ENCODE results near the gene VWCE.
"Not testable (repeated sequence)": the region's sequence is repeated elsewhere in the genome, so short reads cannot be mapped to it uniquely, and the experiment has no call there.

VWCE gene

GRCh38 chr11:61254403-61255025 lies 40.6 kb downstream of the VWCE start:
- peak; percentile 13 to 21 for DNase-seq (ENCODE audit: low read depth in 2 of 2)

- DNase-seq (ENCODE audit: low read depth in 2 of 2), result not testable (repeated sequence)
Observed at GRCh38 chr11:61252332-61252731, 42.8 kb downstream of the VWCE start.

DNA sequence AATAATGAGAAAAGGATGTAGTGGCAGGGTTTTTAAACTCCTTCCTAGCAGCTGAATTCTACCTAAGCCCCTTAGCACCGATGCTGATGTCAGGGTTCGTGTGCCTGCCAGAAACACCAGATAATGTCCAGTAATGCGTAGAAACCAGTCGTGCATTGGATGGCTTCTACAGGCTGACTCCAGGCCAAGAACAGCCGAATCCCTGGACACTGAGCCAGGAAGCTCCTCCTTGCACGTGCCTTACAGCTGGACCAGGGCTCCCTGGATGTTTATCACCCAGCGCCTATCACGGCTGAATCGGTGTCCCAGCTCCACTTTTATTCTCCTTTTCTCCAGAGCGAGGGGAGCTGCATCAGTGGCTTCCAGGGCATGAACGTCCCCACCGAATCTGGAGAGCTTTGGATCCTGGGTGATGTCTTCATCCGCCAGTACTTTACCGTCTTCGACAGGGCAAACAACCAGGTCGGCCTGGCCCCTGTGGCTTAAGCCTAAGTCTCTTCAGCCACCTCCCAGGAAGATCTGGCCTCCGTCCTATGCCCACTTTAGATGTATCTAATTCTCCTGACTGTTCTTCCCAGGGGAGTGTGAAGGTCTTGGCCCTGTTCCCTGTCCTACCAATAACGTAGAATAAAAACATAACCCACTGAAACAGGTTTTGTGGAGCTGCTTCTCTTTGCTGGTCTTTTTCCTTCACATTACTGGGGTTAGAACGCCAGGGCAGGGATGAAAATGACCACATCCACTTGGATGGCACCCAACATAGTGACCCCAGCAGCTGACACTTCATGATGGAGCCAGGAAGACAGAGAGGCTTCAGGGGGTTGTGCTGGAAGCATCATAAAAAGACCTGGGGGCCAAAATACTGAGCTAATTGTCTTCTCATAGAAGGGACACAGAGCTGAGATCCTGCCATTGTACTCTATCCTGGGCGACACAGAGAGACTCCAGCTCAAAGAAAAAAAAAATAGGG lies 44.0 kb downstream of the VWCE start:
- not testable (repeated sequence) for DNase-seq (ENCODE audit: low read depth in 2 of 2)

- not testable (repeated sequence) for DNase-seq (ENCODE audit: low read depth in 2 of 2)
Observed at GRCh38 chr11:61249201-61249600, 45.9 kb downstream of the VWCE start.

DNA sequence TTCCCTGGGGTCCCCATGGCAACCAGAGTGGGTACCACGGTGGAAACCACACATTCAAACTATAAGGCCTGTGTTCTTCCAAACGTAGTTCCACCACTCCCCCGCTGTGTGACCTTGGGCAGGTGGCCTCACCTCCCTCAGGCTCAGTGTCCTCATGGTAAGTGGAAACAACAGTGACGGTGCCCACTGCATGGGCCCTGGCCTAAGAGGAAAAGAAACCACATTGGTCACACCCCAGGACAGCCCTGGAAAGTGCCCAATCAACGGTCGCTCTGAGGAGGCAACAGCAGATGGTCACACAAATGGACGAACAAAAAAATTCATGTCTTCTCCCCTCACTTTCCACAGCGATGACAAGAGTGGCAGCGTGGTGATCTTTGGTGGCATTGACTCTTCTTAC lies 47.0 kb downstream of the VWCE start:
- not testable (repeated sequence) for DNase-seq (ENCODE audit: low read depth in 2 of 2)

- not testable (repeated sequence) for DNase-seq (ENCODE audit: low read depth in 2 of 2)
Observed at GRCh38 chr11:61245284-61245964, 49.7 kb downstream of the VWCE start.

DNA sequence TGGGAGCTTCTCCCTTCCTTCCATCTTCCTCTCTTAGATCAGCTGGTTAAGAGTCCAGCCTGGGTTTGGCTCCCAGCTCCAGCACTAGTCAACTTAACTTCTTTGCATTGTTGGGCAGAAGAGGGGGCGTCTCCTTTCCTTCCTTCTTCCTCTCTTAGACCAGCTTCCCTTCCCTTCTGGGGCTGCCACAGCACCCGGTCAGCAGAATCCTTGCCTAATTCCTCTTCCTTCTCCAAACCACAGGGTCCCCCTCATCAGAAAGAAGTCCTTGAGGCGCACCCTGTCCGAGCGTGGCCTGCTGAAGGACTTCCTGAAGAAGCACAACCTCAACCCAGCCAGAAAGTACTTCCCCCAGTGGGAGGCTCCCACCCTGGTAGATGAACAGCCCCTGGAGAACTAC lies 53.6 kb downstream of the VWCE start:
- DNase-seq (ENCODE audit: low read depth in 2 of 2), result not testable (repeated sequence)

GRCh38 chr11:61240875-61241274 lies 54.2 kb downstream of the VWCE start, which contains the start of gene PGA5:
Gene PGA5 (plus strand): TSS chr11:61241175. CDS start chr11:61241227, 52 bp downstream.
- not testable (repeated sequence) for DNase-seq (ENCODE audit: low read depth in 2 of 2)

DNA sequence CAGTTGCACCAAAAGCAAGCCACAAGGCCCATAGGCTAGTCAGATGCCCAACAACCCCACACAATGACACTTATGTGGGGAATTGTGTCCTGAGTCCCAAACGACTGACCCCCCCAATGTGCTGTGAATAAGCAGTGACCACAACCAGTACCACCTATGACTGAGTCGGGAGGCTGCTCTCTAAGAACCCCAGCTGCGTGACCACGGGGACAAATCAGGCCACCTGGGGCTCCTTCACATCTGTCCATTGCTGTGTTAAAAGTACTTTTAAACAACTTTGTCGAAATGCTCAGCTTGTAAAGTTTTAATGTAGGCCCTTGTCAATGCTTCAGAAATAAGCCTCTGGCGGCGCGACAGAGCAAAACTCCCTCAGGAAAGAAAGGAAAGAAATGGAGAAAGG lies 54.8 kb downstream of the VWCE start:
- not testable (repeated sequence) for DNase-seq (ENCODE audit: low read depth in 2 of 2)

GRCh38 chr11:61237130-61237529 lies 58.0 kb downstream of the VWCE start:
- DNase-seq (ENCODE audit: low read depth in 2 of 2), result not testable (repeated sequence)

- DNase-seq (ENCODE audit: low read depth in 2 of 2), result not testable (repeated sequence)
Observed at GRCh38 chr11:61232548-61233145, 62.5 kb downstream of the VWCE start.

GRCh38 chr11:61231585-61231984 lies 63.5 kb downstream of the VWCE start:
- not testable (repeated sequence) for DNase-seq (ENCODE audit: low read depth in 2 of 2)

GRCh38 chr11:61231033-61231432 lies 64.1 kb downstream of the VWCE start:
- not testable (repeated sequence) for DNase-seq (ENCODE audit: low read depth in 2 of 2)

DNA sequence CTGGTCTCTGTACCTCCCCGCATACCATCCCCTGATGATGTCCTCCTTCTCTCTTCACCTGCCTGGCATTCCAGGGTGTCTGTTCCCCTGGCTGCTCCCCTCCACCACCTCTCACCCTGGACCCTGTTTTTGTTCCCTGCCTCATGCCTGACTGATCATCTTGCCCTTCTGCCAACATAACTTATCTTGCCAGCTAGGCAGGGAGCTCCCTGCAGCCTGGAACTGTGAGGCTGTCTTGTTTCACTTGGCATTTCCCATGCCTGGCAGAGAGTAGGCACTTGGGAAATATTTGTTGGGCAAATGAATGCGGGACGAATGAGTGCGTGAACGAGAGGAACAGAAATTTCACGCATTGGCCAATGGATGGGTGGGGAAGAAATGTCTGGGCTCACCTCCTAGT lies 65.7 kb downstream of the VWCE start:
- DNase-seq (ENCODE audit: low read depth in 2 of 2), result not testable (repeated sequence)

GRCh38 chr11:61226457-61227137 lies 68.5 kb downstream of the VWCE start:
- DNase-seq (ENCODE audit: low read depth in 2 of 2), result not testable (repeated sequence)

DNA sequence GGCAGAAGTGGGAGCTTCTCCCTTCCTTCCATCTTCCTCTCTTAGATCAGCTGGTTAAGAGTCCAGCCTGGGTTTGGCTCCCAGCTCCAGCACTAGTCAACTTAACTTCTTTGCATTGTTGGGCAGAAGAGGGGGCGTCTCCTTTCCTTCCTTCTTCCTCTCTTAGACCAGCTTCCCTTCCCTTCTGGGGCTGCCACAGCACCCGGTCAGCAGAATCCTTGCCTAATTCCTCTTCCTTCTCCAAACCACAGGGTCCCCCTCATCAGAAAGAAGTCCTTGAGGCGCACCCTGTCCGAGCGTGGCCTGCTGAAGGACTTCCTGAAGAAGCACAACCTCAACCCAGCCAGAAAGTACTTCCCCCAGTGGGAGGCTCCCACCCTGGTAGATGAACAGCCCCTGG lies 72.4 kb downstream of the VWCE start:
- DNase-seq (ENCODE audit: low read depth in 2 of 2), result not testable (repeated sequence)

GRCh38 chr11:61222047-61222446 lies 73.1 kb downstream of the VWCE start, which contains the start of gene PGA4:
Gene PGA4 (plus strand): TSS chr11:61222347. CDS start chr11:61222401, 54 bp downstream.
- DNase-seq (ENCODE audit: low read depth in 2 of 2), result not testable (repeated sequence)

- not testable (repeated sequence) for DNase-seq (ENCODE audit: low read depth in 2 of 2)
Observed at GRCh38 chr11:61219016-61219415, 76.1 kb downstream of the VWCE start.

DNA sequence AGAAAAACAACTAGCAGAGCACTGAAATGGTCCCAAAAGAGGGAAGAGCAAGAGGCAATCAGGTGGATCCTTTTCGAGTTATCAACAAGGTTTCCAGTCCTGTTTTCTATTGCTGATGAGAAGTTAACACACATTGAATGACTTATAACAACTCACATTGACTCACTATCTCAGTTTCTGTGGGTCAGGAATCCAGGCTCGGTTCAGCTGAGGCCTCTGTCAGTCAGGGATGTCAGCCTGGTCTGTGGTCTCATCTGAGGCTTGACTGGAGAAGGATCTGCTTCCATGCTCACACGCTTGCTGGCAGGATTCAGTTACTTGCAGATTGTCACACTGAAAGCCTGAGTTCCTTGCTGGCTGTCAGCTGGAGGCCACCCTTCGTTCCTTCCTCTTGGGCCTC lies 76.8 kb downstream of the VWCE start:
- DNase-seq (ENCODE audit: low read depth in 2 of 2), result not testable (repeated sequence)

DNA sequence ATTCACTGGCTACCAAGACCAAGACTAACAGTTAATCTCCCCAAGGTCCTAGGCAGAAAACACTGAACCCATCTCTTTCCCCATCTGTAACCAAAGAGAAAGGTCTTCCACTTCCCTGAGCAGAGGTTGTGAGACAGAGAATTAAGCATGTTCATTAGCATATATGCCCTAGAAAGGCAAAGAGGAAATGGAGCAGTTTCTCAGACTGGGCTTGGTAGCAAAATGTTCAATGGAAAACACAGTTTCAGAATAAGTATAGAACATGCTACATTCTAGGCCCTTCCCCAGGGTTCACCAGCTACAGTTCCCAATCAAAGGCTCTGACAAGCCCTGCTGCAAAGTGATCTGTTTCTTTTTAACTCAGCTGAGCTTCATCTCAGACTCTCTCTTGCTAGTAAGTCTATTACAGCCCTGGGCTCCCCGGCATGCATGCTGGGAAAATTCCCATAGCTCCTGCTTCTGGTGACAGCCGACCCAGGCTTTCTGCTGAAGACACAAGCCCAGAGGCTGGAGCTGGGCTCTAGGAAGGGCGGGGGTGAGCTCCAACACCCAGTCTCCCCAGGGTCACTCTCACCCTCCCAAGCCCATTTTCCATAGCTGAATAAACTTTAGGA lies 81.3 kb downstream of the VWCE start:
- DNase-seq (ENCODE audit: low read depth in 2 of 2), result not testable (repeated sequence)
